ENCODE results near the gene KLHDC10. TPM values are rescaled to one million over a fixed set of nuclear protein-coding genes. Genes with fewer than 3 reads are reported as not detected.

Gene KLHDC10
- total and polyA plus RNA-seq, 2 experiments from 2014 or later, result 6.2 to 14.4 TPM

GRCh38 chr7:130174237-130174959, 104.1 kb downstream of the KLHDC10 start:
- H3K4me1 ChIP-seq (ENCODE audit: low read depth), result no peaks in the 10 kb centered on the region
- no peak for DNase-seq (ENCODE audit: low read depth in 1 of 2, low spot score in 1 of 2)
- H3K27ac ChIP-seq, result no peak overlapping the region
- peaks cover 24% of the 10 kb centered on the region for H3K36me3 ChIP-seq
- no peaks in the 10 kb centered on the region for H3K9me3 ChIP-seq (ENCODE audit: low read depth)
- no peak for TF ChIP-seq CTCF (IDR thresholded peaks at IDR 0.05; ENCODE audit: low read depth, low read length)
- H3K27me3 ChIP-seq, result no peaks in the 10 kb centered on the region
- no peak overlapping the region for H3K4me3 ChIP-seq

- no peak overlapping the region for H3K4me3 ChIP-seq
- peaks cover 26% of the 10 kb centered on the region for H3K36me3 ChIP-seq
- no peak for DNase-seq (ENCODE audit: low read depth in 1 of 2, low spot score in 1 of 2)
- no peaks in the 10 kb centered on the region for H3K27me3 ChIP-seq
- no peaks in the 10 kb centered on the region for H3K4me1 ChIP-seq (ENCODE audit: low read depth)
- H3K9me3 ChIP-seq (ENCODE audit: low read depth), result no peaks in the 10 kb centered on the region
- H3K27ac ChIP-seq, result no peak overlapping the region
- TF ChIP-seq CTCF (IDR thresholded peaks at IDR 0.05; ENCODE audit: low read depth, low read length), result no peak
Observed at GRCh38 chr7:130178251-130178650, 107.9 kb downstream of the KLHDC10 start.

- Histone ChIP-seq H3K9me3 (ENCODE audit: low read depth) (no peaks in the 10 kb centered on the region), H3K4me1 (ENCODE audit: low read depth) (no peaks in the 10 kb centered on the region), H3K27ac (no peak overlapping the region), H3K36me3 (peaks cover 29% of the 10 kb centered on the region), H3K4me3 (no peak overlapping the region), H3K27me3 (no peaks in the 10 kb centered on the region)
- no peak for DNase-seq (ENCODE audit: low read depth in 1 of 2, low spot score in 1 of 2)
- no peak for TF ChIP-seq CTCF (IDR thresholded peaks at IDR 0.05; ENCODE audit: low read depth, low read length)
Observed at GRCh38 chr7:130179631-130180030, 109.3 kb downstream of the KLHDC10 start.

GRCh38 chr7:130180571-130181262, 110.4 kb downstream of the KLHDC10 start:
- Histone ChIP-seq H3K9me3 (ENCODE audit: low read depth) (no peaks in the 10 kb centered on the region), H3K4me1 (ENCODE audit: low read depth) (no peaks in the 10 kb centered on the region), H3K27ac (no peak overlapping the region), H3K27me3 (no peaks in the 10 kb centered on the region), H3K4me3 (no peak overlapping the region), H3K36me3 (peaks cover 26% of the 10 kb centered on the region)
- TF ChIP-seq CTCF (IDR thresholded peaks at IDR 0.05; ENCODE audit: low read depth, low read length), result no peak
- DNase-seq (ENCODE audit: low read depth in 1 of 2, low spot score in 1 of 2), result no peak

- Histone ChIP-seq H3K36me3 (peaks cover 26% of the 10 kb centered on the region), H3K27me3 (no peaks in the 10 kb centered on the region), H3K27ac (no peak overlapping the region), H3K4me1 (ENCODE audit: low read depth) (no peaks in the 10 kb centered on the region), H3K9me3 (ENCODE audit: low read depth) (no peaks in the 10 kb centered on the region), H3K4me3 (no peak overlapping the region)
- TF ChIP-seq CTCF (IDR thresholded peaks at IDR 0.05; ENCODE audit: low read depth, low read length), result no peak
- no peak for DNase-seq (ENCODE audit: low read depth in 1 of 2, low spot score in 1 of 2)
Observed at GRCh38 chr7:130181263-130181605, 110.9 kb downstream of the KLHDC10 start.

Data from cardiac muscle cell (in vitro differentiated cells and primary cell).